ENCODE data around the gene ARHGAP4.

DNA sequence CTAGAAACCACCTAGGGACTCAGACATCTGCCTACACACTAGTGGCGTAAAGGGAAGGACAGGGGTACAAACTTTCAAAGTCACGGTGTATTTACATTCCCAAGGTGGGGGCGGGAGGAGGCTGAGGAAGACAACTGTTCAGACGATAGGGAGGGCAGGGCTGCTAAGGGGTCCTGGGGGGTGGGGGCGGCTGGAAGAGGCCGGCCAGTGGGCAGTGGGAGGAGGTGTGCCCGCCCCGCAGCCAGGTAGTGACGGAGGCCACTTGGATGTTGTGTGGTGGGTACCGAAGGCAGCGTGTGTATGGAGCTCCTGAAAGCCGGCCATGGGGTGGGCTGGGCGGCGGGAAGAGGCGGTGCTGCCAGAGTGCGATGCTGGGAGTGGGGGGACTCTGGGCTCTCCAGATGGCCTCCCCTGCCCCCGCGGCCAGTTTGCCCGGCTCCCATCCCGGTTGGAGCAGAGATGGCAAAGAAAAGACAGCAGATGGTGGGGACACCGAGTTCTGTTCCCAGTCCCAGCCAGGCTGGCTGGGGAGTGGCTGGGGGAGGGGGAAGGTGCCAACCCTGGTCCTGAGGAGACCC is 64.2 kb downstream of the ARHGAP4 start:
- TF ChIP-seq, protein P1, sequence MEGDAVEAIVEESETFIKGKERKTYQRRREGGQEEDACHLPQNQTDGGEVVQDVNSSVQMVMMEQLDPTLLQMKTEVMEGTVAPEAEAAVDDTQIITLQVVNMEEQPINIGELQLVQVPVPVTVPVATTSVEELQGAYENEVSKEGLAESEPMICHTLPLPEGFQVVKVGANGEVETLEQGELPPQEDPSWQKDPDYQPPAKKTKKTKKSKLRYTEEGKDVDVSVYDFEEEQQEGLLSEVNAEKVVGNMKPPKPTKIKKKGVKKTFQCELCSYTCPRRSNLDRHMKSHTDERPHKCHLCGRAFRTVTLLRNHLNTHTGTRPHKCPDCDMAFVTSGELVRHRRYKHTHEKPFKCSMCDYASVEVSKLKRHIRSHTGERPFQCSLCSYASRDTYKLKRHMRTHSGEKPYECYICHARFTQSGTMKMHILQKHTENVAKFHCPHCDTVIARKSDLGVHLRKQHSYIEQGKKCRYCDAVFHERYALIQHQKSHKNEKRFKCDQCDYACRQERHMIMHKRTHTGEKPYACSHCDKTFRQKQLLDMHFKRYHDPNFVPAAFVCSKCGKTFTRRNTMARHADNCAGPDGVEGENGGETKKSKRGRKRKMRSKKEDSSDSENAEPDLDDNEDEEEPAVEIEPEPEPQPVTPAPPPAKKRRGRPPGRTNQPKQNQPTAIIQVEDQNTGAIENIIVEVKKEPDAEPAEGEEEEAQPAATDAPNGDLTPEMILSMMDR (IDR thresholded peaks at IDR 0.05) = no peak
- TF ChIP-seq POLR2A (IDR thresholded peaks at IDR 0.05) = no peak

Measured in testis (tissue), 2 donors.